Measurements from ENCODE around the gene GRIFIN. TPM values are rescaled to one million over a fixed set of nuclear protein-coding genes. Genes with fewer than 3 reads are reported as not detected.
A peak's percentile ranks its signal among the peaks of the same experiment; 100 is the strongest.

Gene GRIFIN
- total RNA-seq, 4 donors from 2014 or later = not detected

- no peaks in the 10 kb centered on the region for H3K36me3 ChIP-seq
- TF ChIP-seq CTCF (IDR thresholded peaks at IDR 0.05) = no peak
- no peak for TF ChIP-seq POLR2A (IDR thresholded peaks at IDR 0.05)
- H3K27me3 ChIP-seq = no peaks in the 10 kb centered on the region
- peak in 1 of 2 donors; percentile 67 for DNase-seq
- H3K4me3 ChIP-seq = no peak overlapping the region
- peaks cover 0 to 4% of the 10 kb centered on the region in 2 donors for H3K4me1 ChIP-seq
- intact Hi-C loops (cut with DNase I; ENCODE audit: low total_unique reads) = no loop called here
- H3K9me3 ChIP-seq = no peaks in the 10 kb centered on the region
- H3K27ac ChIP-seq = peak overlapping the region; percentile 47 to 60
Measured at GRCh38 chr7:2508327-2509215, 32.4 kb upstream of the GRIFIN start.

- no peaks in the 10 kb centered on the region for H3K9me3 ChIP-seq
- peak overlapping the region; percentile 47 to 60 for H3K27ac ChIP-seq
- TF ChIP-seq CTCF (IDR thresholded peaks at IDR 0.05) (no peak), POLR2A (IDR thresholded peaks at IDR 0.05) (no peak)
- no peak overlapping the region for H3K4me3 ChIP-seq
- H3K27me3 ChIP-seq = no peaks in the 10 kb centered on the region
- intact Hi-C loops (cut with DNase I; ENCODE audit: low total_unique reads) = no loop called here
- DNase-seq = no peak
- no peaks in the 10 kb centered on the region for H3K36me3 ChIP-seq
- peaks cover 0 to 4% of the 10 kb centered on the region in 2 donors for H3K4me1 ChIP-seq
Measured at GRCh38 chr7:2507917-2508306, 31.7 kb upstream of the GRIFIN start.

GRCh38 chr7:2507208-2507916, 31.2 kb upstream of the GRIFIN start:
- peaks cover 0 to 4% of the 10 kb centered on the region in 2 donors for H3K4me1 ChIP-seq
- no peaks in the 10 kb centered on the region for H3K9me3 ChIP-seq
- peak overlapping the region; percentile 47 to 60 for H3K27ac ChIP-seq
- intact Hi-C loops (cut with DNase I; ENCODE audit: low total_unique reads) = no loop called here
- no peak for DNase-seq
- TF ChIP-seq POLR2A (IDR thresholded peaks at IDR 0.05) = no peak
- TF ChIP-seq CTCF (IDR thresholded peaks at IDR 0.05) = no peak
- no peaks in the 10 kb centered on the region for H3K36me3 ChIP-seq
- no peak overlapping the region for H3K4me3 ChIP-seq
- no peaks in the 10 kb centered on the region for H3K27me3 ChIP-seq

- H3K27ac ChIP-seq = no peak overlapping the region
- intact Hi-C loops (cut with DNase I; ENCODE audit: low total_unique reads) = no loop called here
- TF ChIP-seq POLR2A (IDR thresholded peaks at IDR 0.05) = no peak
- TF ChIP-seq CTCF (IDR thresholded peaks at IDR 0.05) = no peak
Measured at GRCh38 chr7:2505401-2505800, 29.2 kb upstream of the GRIFIN start.

GRCh38 chr7:2504889-2505375, 28.7 kb upstream of the GRIFIN start:
- no peaks in the 10 kb centered on the region for H3K27me3 ChIP-seq
- H3K27ac ChIP-seq = no peak overlapping the region
- no peaks in the 10 kb centered on the region for H3K9me3 ChIP-seq
- H3K4me3 ChIP-seq = no peak overlapping the region
- peaks cover 0 to 4% of the 10 kb centered on the region in 2 donors for H3K4me1 ChIP-seq
- DNase-seq = no peak
- no peaks in the 10 kb centered on the region for H3K36me3 ChIP-seq
- TF ChIP-seq CTCF (IDR thresholded peaks at IDR 0.05) (no peak), POLR2A (IDR thresholded peaks at IDR 0.05) (no peak)
- intact Hi-C loops (cut with DNase I; ENCODE audit: low total_unique reads) = no loop called here

More at GRCh38 chr7:2505401-2505800, 29.2 kb upstream of the GRIFIN start:
- no peak for DNase-seq
- H3K36me3 ChIP-seq = no peaks in the 10 kb centered on the region
- H3K9me3 ChIP-seq = no peaks in the 10 kb centered on the region
- H3K27me3 ChIP-seq = no peaks in the 10 kb centered on the region
- H3K4me3 ChIP-seq = no peak overlapping the region
- peaks cover 0 to 4% of the 10 kb centered on the region in 2 donors for H3K4me1 ChIP-seq
